ELF-1 (cell line): ENCODE results near the gene HSD11B1L.

Experiments
- DNase-seq: peaks from one replicate; pipeline ENCODE4 v3.0.0-alpha.2; 2016; ENCODE audit warnings: low read depth, low spot score

The HSD11B1L gene

DNA sequence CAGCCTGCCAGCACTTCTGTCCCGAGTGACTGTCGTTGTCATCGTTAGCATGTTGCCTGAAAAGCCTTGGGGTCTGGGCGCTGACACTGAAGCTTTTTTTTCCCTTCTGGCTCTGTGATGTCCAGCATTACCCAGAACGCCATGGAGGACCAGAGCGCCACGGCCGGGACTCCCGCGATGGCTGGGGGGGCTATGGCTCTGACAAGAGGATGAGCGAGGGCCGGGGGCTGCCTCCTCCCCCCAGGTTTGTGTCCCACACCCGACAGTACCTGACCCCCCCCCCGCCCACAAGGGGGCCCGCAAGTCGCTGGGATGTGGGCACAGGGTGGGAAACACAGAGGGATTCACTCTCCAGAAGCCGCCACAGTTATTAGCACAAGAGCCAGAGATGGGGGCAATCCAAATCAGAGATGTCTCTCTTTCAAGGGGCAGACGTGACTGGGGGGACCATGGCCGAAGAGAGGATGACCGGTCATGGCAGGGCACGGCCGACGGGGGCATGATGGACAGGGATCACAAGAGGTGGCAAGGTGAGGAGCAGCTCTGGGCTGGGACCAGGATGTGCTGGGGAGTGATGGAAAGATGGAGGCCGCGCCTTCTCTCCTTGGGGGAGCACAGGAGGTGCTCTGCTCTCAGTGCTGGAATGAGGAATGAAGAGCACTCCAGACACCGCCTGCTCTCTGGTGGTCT is 13.8 kb upstream of the HSD11B1L start:
- no peak for DNase-seq

DNA sequence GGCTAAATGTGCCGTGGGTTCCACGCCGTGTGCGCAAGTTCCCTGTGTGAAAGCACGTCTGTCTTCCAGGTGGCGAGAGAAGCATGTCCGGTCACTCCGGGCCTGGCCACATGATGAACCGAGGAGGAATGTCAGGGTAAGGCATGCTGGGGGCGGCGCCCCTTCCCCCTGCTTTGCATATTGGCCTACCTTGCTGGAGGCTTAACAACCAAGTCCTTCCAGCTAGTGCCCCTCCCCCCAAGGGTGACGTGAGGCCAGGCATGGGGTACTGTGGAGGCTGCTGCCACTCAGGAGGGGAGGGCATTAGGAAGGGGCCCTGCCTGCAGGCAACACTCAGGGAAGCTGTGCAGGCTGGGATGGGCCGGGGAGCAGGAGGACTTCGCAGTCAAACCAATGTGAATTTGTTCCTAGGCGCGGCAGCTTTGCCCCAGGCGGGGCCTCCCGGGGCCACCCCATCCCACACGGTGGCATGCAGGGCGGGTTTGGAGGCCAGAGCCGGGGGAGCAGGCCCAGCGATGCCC is 13.0 kb upstream of the HSD11B1L start:
- DNase-seq: peak; percentile 97

DNA sequence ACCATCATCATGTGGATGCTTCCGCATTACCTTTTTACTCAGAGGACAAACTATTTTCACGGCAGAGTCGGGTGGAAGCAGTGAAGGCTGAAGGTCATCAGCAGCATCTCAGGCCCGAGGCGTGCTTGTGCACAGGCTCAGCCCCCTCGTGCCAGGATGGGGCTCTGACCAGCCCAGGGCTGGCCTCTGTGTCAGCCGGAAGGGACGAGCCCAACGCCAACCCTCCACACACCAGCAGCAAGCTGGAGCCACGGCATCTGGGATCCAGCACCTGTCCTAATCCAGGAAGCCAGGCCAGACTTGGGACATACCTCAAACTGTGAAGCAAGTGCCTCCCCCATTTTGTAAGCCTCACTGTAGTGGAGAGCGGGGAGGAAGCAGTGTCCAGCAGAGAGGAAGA is 11.6 kb upstream of the HSD11B1L start:
- no peak for DNase-seq

DNA sequence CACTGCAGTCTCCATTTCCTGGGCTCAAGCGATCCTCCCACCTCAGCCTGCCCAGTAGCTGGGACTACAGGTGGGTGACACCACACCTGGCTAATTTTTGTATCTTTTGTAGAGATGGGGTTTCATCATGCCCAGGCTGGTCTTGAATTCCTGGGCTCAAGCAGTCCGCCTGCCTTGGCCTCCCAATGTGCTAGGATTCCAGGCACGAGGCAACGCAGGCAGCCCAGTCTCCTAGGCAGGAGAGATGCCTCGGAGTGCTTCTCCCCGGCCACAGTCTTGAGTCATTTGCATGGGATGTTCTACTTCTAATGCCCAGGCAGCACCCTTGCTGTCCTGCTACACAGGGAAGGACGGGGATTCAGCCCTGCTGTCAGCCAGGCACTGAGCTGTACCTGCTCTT is 9.2 kb upstream of the HSD11B1L start:
- DNase-seq: no peak

DNA sequence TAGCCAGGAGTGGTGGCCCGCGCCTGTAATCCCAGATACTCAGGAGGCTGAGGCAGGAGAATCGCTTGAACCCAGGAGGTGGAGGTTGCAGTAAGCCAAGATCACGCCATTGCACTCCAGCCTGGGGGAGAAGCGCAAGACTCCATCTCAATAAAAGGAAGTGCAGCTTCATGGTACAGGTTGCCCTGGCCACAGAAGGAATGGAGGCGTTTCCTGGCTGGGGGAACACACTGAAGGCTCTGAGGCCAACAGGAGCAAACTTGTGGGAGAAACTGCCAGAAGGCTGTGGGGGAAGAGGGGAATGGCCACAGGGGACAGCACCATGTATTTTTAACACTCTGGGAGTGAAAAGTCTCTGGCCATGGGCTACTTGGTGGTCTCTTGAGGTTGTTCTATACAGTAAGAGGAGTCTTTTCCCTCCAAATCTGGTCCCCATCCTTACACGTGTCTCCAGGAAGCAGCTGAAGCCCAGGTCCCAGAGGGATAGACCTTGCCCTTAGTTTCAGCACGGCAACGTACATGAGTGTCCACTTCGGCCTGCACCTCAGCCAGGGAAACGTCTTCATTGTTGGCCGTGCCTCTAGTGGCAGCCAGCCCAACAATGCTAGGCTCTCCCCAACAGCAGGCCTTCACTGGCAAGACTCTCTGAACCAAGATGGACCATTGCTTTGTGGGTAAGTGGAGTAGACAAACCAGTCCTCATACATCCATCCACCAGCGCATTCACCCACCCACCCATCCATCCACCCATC is 7.9 kb upstream of the HSD11B1L start:
- DNase-seq: no peak

DNA sequence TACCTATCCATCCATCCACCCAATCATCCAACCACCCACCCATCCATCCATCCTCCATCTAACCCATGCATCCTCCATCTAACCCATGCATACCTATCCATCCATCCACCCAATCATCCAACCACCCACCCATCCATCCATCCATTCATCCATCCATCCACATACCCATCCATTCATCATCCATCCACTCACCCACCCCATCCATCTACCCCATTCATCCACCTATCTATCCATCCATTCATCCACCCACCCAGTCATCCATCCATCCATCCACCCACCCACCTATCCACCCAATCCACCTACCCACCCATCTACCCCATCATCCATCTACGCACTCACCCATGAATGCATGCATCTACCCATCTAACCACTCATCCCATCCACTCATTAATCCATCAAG is 7.1 kb upstream of the HSD11B1L start:
- DNase-seq: no peak

DNA sequence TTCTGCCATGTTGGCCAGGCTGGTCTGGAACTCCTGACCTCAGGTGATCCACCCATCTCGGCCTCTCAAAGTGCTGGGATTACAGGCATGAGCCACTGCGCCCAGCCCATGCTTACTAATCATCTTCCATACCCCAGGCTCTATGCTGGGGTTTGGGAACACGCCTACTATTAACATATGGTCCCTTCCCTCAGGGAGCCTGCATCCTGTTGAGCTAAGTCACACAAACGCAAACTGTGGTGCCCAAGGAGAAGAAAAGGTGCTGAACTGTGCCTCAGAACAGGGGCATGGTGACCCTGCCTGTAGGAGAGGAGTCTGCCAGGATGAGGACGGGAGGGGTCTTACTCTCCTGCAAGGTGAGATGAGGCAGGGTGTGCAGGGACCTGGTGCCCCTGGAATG is 6.1 kb upstream of the HSD11B1L start:
- no peak for DNase-seq

DNA sequence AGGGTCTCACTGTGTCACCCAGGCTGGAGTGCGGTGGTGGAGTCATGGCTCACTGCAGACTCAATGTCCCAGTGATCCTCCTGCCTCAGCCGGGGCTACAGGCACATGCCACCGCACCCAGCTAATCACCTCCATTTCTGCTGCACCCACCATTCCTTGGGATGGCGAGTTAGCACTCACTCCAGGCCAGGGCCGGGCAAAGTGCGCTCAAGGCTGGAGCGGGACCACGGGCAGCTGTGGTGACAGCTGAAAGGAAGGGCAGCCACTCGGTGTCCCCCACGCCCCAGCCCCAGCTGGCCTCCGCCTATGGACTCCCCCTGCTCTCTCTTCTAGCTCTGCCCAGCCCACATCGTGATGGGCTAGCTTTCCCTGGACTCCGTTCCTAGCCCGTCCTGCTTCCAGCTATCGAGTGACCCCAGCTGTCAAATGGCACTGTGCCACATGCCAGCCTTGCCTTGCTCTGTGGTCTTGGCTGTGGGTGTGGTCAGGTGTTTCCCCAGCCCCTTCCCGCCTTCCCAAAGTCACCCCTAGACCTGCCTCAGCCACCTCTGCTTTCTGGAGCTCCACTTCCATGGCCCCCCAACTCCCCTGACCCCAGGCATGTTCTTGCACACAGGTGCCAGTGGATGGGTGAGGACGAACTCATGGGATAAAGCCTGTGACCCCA is 4.6 kb upstream of the HSD11B1L start:
- DNase-seq: no peak

DNA sequence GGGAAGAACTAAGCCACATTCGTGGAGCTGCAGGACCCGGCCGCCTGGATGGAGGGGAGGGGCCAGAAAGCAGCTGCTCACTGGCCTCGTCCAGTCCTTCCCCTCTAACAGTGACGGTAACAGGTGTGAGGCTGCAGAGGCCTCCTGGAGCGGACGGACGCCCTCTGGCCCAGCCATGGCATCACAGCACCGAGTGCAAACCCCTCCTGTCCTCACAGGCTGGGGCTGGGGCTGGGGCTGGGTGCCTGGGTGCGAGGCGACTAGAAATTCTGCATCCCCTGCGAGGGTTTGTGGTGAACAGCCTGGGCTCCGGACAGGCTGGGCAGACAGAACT is 4.1 kb upstream of the HSD11B1L start:
- DNase-seq: no peak

DNA sequence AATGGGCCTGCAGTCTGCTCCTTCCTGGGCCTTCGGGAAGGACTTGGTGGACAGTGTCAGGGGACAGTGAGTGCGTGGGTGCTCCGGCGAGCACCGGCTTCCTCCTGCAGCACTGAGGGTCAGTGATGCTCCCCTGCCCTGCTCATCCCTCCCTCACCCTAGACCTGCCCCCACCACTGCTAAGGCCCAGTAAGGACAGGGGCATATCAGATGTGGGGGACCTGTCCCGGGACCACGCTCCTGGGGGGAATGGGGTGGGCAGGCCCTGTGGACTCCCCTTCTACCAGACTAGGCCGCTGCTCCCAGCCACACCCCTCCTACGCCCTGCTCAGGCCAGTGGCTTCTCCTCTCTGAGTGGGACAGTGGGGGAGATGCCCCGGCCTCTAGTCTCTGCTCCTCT is 3.7 kb upstream of the HSD11B1L start:
- no peak for DNase-seq

DNA sequence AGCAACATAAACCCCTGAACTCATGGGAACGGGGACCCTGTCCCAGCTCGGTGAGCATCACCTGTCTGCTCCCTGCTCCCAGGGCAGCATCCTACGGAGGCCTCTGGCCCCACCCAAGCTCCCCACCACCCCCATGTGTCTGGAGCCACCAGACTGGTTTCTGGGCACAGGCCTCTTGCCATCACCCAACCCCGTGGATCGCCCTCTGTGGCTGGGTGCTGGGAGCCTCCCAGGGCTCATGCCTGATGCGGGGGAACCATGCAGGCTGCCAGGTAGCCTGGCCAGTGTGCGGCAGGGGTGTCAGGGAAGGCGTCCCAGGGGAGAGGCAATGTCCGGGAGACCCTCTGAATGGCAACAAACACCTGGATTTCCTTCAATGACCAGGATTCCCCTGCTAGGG is 3.2 kb upstream of the HSD11B1L start:
- DNase-seq: no peak

DNA sequence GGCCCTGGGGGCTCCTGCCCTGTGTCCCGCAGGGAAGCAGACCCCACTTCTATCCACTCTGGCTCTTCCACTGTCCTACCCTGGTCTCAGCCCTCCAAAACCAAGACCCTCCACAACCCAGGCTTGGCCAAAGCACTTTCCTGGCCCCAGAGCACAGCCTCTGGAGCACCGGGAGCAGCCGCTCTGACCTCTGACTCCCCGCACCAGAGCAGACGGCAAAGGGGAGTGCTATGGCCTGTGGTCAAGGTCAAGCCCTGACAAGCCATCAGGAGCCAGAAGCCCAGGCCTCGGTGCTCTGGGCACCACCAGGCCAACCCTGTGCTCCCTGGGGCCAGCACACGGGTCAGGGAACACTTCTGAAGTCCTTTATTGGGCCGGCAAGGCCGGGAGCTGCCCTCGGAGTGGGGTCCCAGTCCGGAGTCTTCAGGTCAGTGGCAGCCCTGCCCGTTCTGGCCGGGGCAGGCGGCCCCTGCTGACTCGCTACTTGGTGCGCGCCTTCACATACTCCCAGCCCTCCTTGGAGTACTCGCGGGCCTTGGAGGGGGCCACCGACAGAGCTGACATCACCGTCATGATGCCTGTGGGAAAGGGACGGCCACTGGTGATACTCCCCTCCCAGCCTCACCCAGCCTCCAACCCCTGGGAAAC is 2.6 kb upstream of the HSD11B1L start:
- DNase-seq: no peak

DNA sequence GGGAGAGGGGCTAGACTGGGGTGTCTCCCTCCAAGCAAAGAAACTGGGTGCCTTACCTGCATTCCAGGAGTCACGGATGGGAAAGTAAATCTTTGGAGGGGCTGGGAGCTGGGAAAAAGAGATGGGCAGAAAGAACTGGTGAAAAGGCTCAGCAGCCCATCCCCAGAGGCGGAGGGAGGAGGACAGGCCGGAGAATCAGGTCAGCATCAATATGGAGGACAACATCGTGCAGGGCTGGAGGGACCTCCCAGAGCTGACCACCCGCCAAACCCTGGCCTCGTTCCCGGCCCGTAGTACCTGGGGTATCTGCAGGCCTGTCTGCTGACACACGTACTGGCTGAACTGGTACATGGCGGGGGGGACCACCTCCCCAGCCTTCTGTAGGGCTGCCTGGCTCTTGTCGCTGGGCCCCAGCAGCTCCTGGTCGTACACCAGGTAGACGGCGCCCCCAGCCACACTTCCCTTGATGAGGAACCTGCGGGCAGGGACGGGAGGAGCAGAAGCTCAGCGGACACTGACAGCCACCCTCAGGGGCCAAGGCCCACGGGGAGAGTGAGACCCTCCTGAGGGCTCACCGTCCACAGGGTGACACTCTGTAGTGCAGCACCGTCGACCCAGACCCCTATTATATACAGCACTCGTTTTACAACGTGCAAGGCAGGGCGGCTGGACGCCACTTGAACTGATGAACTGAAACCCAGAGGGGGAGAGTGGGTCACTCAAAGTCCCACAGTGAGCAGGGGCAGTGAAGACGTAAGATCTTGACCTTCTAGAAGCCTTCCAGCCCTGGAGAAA is 1.3 kb upstream of the HSD11B1L start:
- DNase-seq: no peak

DNA sequence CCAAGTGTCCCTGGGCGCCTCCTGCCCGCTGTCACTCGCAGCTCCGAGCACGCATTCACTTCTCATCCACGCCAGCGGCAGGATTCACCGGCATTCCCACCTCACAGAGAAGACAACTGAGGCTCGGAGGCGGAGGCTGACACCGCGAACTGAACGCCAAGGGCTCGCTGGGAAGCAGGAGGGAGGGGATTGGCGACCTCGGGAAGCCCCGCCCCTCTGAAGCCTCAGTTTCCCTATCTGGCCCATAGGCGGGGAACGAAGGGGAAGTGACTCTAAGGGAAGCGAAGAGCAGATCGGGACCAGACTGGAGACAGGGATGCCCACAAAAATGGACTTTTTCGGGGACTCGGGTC is 767 bp upstream of the HSD11B1L start:
- DNase-seq: no peak

DNA sequence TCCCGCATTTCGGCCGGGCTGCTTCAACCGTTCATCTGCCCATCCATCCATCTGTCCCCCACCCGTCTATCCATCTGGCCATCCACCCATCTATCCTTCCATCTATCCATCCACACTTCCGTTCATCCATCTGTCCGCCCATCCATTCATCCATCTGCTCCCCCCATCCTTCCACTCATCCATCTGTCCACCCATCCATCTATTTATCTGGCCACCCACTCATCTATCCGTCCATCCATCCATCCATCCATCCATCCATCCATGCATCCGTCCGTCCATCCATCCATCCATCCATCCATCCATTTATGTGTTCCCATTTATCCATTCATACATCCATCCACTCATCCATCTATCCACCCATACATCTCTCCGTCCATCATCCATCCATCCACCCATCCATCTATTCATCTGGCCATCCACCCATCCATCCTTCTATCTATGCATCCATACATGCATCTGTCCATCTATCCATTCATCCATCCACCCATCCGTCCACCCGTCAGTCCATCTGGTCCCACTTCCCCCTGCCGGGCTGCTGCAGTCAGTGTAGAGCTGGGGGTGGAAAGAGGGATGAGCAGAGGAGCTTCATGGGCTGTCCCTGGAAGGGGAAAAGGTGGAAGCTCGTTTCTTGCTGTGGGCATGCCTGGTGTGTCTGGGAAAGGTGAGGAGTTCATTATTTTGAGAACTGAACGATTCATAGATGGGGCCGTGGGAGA is 722 bp downstream of the HSD11B1L start:
- DNase-seq: no peak

DNA sequence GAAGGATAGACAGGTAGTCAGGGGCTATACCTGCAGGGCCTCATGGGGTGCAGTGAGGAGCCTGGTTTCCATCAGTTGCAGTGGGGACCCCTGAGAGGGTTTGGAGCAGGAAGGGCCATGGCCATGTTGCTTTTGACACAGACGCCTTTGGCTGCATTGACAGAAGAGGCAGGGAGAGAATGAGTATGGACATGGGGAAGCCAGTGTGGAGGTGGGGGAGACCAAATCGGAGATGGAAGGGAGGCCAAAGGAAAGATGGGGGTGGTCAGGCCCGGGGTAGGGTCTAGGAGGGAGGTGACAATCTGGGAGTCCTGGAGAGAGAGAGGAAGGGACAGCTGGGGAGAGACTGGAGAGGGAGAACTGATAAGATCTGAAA is 1.3 kb downstream of the HSD11B1L start:
- no peak for DNase-seq

DNA sequence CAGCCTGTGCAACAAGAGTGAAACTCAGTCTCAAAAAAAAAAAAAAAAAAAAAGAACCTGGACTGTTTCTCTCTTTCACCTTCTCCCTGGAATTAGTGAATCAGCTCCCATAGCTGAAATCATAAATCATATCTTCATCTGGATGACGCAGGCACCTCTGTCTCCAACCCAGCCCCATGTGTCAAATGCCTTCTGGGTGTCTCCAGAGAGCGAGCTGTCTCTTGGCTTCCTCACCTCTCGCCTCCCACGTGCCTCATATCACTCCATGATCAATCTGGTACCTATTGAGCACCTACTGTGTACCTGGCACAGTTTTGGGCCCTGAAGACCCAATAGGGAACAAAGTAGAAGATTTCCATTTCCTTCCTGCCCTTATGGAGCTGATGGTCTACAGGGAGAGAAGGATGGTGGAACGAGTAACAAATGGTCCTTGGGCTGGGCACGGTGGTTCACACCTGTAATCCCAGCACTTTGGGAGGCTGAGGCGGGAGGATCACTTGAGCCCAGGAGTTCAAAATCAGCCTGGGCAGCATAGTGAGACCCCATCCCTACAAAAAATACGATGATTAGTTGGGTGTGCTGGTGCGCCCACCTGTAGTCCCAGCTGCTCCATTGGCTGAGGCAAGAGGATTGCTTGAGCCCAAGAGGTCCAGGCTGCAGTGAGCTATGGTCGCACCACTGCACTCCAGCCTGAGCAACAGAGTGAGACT is 2.5 kb downstream of the HSD11B1L start:
- DNase-seq: no peak

DNA sequence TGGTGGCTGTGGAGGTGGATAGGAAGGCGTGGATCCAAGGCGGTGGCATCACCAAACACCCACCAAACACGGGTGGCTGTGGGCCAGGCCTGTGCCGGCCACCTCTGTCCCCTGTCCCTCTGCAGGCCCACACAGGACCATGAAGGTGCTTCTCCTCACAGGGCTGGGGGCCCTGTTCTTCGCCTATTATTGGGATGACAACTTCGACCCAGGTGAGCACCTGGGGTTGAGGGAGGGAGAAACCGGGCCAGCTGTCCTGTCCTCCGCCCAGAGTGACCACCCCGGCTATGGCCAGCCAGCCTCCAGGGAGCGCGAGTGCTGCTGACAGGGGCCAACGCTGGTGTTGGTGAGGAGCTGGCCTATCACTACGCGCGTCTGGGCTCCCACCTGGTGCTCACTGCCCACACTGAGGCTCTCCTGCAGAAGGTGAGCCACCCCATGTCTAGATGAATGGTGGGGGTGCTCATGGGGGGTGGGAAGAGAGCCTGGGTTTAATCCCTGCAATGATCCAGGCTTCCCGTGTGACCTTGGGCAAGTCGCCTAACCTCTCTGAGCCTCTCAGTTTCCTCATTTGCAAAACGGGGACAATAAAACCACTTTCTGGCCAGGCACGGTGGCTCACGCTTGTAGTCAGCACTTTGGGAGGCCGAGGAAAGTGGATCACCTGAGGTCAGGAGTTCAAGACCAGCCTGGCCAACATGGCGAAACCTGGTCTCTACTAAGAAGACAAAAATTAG is 4.0 kb downstream of the HSD11B1L start:
- no peak for DNase-seq

DNA sequence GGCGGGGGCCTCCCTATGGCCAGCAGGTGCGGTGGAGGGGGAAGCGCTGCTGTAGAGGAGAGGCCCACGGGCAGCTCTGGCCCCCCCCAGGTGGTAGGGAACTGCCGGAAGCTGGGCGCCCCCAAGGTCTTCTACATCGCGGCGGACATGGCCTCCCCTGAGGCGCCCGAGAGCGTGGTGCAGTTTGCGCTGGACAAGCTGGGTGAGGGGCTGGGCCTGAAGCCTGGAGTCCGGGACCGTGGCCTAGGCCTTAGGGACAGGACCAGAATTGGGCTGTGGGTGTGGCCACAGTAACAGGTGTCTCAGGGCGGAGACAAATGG is 5.5 kb downstream of the HSD11B1L start:
- no peak for DNase-seq
